CD8-positive, alpha-beta memory T cell (primary cell): ENCODE results near the gene GBF1. TPM values are rescaled to one million over a fixed set of nuclear protein-coding genes. Genes with fewer than 3 reads are reported as not detected.
A peak's percentile ranks its signal among the peaks of the same experiment; 100 is the strongest.

Source experiments
- CTCF ChIA-PET: fragments of 350-600 bp; sonication (Branson Sonifier 250); formaldehyde crosslinking; loops from one replicate; lab custom pipeline; 2021; ENCODE audit warnings: antibody characterized with exemption; lab: Charles Lee
- POLR2A ChIA-PET: fragments of 350-600 bp; sonication (Branson Sonifier 250); formaldehyde crosslinking; loops from one replicate; lab custom pipeline; 2021; ENCODE audit warnings: antibody characterized with exemption; lab: Charles Lee
- DNase-seq, 5 donors: peaks; one replicate each; pipeline versions ENCODE4 v3.0.0 to v3.0.0-alpha.2; 2020 to 2022; ENCODE audit warnings: mixed read lengths in 1 of 5
- H3K27ac ChIP-seq: one replicate; pipeline ENCODE4 v1.7.0; 2013; ENCODE audit warnings: low read depth, mild to moderate bottlenecking, low read length, moderate library complexity
- H3K27me3 ChIP-seq: 2 replicates; pipeline ENCODE4 v1.7.0; 2013; ENCODE audit warnings: low read length, mild to moderate bottlenecking; ENCODE audit not compliant: insufficient read depth, poor library complexity, severe bottlenecking
- H3K36me3 ChIP-seq: 2 replicates; pipeline ENCODE4 v1.7.0; 2013; ENCODE audit warnings: mild to moderate bottlenecking, low read length, moderate library complexity; ENCODE audit not compliant: insufficient read depth
- H3K4me1 ChIP-seq: 2 replicates; pipeline ENCODE4 v1.7.0; 2013; ENCODE audit warnings: mild to moderate bottlenecking, low read length, moderate library complexity; ENCODE audit not compliant: insufficient read depth
- H3K4me3 ChIP-seq: 2 replicates; pipeline ENCODE4 v1.7.0; 2013; ENCODE audit warnings: mild to moderate bottlenecking, low read length
- H3K9me3 ChIP-seq: 2 replicates; pipeline ENCODE4 v1.7.0; 2013; ENCODE audit warnings: mild to moderate bottlenecking, low read length
- H3K27ac Mint-ChIP-seq, 8 donors: one replicate each; pipeline ENCODE4 v1.8.0; 2020 to 2021; ENCODE audit warnings: mixed read lengths in 8 of 8, mild to moderate bottlenecking in 6 of 8, inconsistent platforms in 3 of 8, moderate library complexity in 3 of 8
- H3K27me3 Mint-ChIP-seq, 2 donors: one replicate each; pipeline ENCODE4 v1.8.0; 2020 to 2021; ENCODE audit warnings: mixed read lengths in 2 of 2, mild to moderate bottlenecking in 1 of 2, moderate library complexity in 1 of 2
- H3K36me3 Mint-ChIP-seq, 3 donors: one replicate each; pipeline ENCODE4 v1.8.0; 2020 to 2021; ENCODE audit warnings: mixed read lengths in 3 of 3, inconsistent platforms in 1 of 3, mild to moderate bottlenecking in 1 of 3
- H3K4me1 Mint-ChIP-seq, 3 donors: one replicate each; pipeline ENCODE4 v1.8.0; 2020 to 2021; ENCODE audit warnings: mixed read lengths in 3 of 3, inconsistent platforms in 1 of 3, mild to moderate bottlenecking in 1 of 3
- H3K4me3 Mint-ChIP-seq, 7 donors: one replicate each; pipeline ENCODE4 v1.8.0; 2020 to 2021; ENCODE audit warnings: mixed read lengths in 7 of 7, mild to moderate bottlenecking in 6 of 7, moderate library complexity in 4 of 7, inconsistent platforms in 2 of 7
- H3K9me3 Mint-ChIP-seq, 5 donors: one replicate each; pipeline ENCODE4 v1.8.0; 2020 to 2022; ENCODE audit warnings: mixed read lengths in 5 of 5, mild to moderate bottlenecking in 3 of 5, moderate library complexity in 2 of 5, inconsistent platforms in 1 of 5
- polyA plus RNA-seq: library from polyadenylated mRNA; unstranded; fragments of 300-500 nt; fragmentation: Illumina TruSeq; gene quantifications from one replicate; pipeline ENCODE4 v1.2.3, GENCODE V29; 2021
- total RNA-seq, 2 experiments: library from RNA; stranded (reverse); gene quantifications; one replicate each; pipeline ENCODE4 v1.2.3, GENCODE V29; 2021

GBF1 gene
- total and polyA plus RNA-seq, 3 experiments from 2014 or later, result 21.6 to 39.2 (median 38.7) TPM

DNA sequence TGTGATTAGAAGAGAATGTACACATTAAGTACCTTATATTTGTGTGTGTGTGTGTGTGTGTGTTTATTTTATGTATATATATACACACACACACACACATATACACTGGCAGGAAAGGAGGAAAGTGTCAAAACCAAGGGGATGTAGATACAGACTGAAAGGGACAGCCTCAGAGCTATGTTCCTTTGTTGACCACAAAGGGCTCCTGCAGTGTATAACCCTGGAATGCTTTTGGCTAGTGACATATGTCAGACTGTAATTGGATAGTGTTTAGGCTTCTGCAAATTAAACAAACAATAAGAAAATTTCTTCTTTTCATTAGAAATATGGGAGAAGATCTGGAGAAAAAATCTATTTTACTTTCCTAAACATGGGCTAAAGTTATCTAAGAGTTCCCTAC lies 15.9 kb downstream of the GBF1 start:
- Mint-ChIP-seq H3K36me3 (peaks cover 0 to 67% (median 8%) of the 10 kb centered on the region in 3 donors), H3K9me3 (no peaks in the 10 kb centered on the region), H3K4me1 (peaks cover 29 to 53% (median 43%) of the 10 kb centered on the region in 3 donors), H3K27me3 (no peaks in the 10 kb centered on the region), H3K4me3 (no peak overlapping the region), H3K27ac (no peak overlapping the region)
- Histone ChIP-seq H3K4me1 (peaks cover 2% of the 10 kb centered on the region), H3K36me3 (peaks cover 23% of the 10 kb centered on the region), H3K9me3 (no peaks in the 10 kb centered on the region), H3K27me3 (no peaks in the 10 kb centered on the region), H3K27ac (no peak overlapping the region), H3K4me3 (no peak overlapping the region)
- ChIA-PET CTCF (no interaction called here), POLR2A (no interaction called here)
- DNase-seq, result no peak

DNA sequence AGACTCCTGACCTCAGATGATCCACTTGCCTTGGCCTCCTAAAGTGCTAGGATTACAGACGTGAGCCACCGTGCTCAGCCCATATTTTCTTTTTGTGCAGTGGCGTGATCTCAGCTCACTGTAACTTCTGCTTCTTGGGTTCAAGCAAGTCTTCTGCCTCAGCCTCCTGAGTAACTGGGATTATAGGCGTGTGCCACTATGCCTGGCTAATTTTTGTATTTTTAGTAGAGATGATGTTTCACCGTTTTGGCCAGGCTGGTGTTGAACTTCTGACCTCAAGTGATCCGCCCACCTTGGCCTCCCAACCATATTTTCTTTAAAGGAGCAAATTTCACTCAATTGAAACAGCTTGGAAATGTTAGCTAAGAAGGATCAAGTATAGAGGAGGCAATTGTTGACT lies 16.5 kb downstream of the GBF1 start:
- Mint-ChIP-seq H3K4me1 (peaks cover 29 to 57% (median 45%) of the 10 kb centered on the region in 3 donors), H3K9me3 (no peaks in the 10 kb centered on the region), H3K27me3 (no peaks in the 10 kb centered on the region), H3K4me3 (no peak overlapping the region), H3K27ac (no peak overlapping the region), H3K36me3 (peaks cover 0 to 66% (median 7%) of the 10 kb centered on the region in 3 donors)
- no peaks in the 10 kb centered on the region for H3K27me3 ChIP-seq
- H3K4me1 ChIP-seq, result peaks cover 8% of the 10 kb centered on the region
- ChIA-PET CTCF (no interaction called here), POLR2A (no interaction called here)
- H3K9me3 ChIP-seq, result no peaks in the 10 kb centered on the region
- DNase-seq, result no peak
- no peak overlapping the region for H3K4me3 ChIP-seq
- no peak overlapping the region for H3K27ac ChIP-seq
- H3K36me3 ChIP-seq, result peaks cover 28% of the 10 kb centered on the region

DNA sequence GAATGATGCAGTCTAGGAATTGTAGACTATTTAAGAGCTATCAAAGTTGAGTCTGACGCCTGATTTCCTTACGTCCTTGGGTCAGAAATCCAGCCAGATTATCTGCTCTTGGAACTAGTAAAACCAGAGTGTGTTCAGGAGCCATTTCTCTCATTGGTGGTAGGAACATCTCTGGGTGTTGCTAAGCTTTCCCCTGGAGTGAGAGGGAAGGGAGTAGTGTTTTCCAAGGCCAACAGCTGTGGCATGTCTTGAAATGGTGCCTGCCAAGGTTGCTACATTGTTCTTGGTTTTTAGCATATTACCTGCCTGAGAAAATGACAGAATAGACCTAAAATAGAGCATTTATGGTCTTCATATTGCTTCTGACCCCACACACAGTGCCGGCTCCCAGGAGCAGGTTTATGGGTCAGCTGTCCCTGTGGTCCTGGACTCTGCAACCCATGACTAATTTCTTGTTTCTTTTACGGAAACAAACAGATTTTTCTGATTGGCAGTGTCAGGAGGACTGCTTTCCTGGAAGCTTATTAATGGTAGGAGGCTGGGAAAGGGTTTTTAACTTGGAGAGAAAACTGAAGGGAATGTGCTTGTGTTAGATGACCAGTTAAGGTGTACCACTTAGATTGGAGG lies 17.5 kb downstream of the GBF1 start:
- H3K27ac Mint-ChIP-seq, result no peak overlapping the region
- peaks cover 0 to 69% (median 7%) of the 10 kb centered on the region in 3 donors for H3K36me3 Mint-ChIP-seq
- POLR2A ChIA-PET, result no interaction called here
- no peaks in the 10 kb centered on the region for H3K27me3 Mint-ChIP-seq
- CTCF ChIA-PET, result no interaction called here
- no peaks in the 10 kb centered on the region for H3K9me3 Mint-ChIP-seq
- Histone ChIP-seq H3K27me3 (no peaks in the 10 kb centered on the region), H3K4me1 (peaks cover 9% of the 10 kb centered on the region), H3K36me3 (peaks cover 28% of the 10 kb centered on the region), H3K27ac (no peak overlapping the region), H3K4me3 (no peak overlapping the region), H3K9me3 (no peaks in the 10 kb centered on the region)
- H3K4me3 Mint-ChIP-seq, result no peak overlapping the region
- no peak for DNase-seq
- H3K4me1 Mint-ChIP-seq, result peaks cover 35 to 67% (median 53%) of the 10 kb centered on the region in 3 donors

DNA sequence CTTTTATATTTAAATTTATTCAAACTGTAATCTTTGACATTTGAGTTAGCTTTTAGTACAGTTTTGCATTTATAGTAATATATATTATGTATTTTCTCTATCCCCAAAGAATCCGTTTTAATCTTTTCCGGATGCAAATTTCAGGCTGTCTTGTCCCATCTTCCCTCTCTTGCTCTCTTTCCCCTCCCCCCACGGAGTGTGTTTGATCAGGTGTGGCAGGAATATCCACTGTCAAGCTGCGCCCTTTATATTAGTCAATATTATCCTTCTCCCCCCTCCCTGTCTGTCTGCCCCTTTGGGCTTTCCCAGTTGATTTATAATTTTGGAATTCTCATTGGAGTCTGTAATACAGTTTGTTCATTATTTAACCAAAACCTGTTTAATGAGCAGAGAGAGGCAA lies 19.0 kb downstream of the GBF1 start:
- Histone ChIP-seq H3K9me3 (no peaks in the 10 kb centered on the region), H3K27me3 (no peaks in the 10 kb centered on the region), H3K36me3 (peaks cover 28% of the 10 kb centered on the region), H3K27ac (no peak overlapping the region), H3K4me1 (peaks cover 9% of the 10 kb centered on the region), H3K4me3 (no peak overlapping the region)
- DNase-seq, result no peak
- ChIA-PET POLR2A (no interaction called here), CTCF (no interaction called here)
- H3K9me3 Mint-ChIP-seq, result no peaks in the 10 kb centered on the region
- H3K27me3 Mint-ChIP-seq, result no peaks in the 10 kb centered on the region
- no peak overlapping the region for H3K4me3 Mint-ChIP-seq
- peaks cover 47 to 79% (median 68%) of the 10 kb centered on the region in 3 donors for H3K4me1 Mint-ChIP-seq
- peaks cover 0 to 70% (median 8%) of the 10 kb centered on the region in 3 donors for H3K36me3 Mint-ChIP-seq
- H3K27ac Mint-ChIP-seq, result peak overlapping the region in 1 of 8 donors; percentile 49

DNA sequence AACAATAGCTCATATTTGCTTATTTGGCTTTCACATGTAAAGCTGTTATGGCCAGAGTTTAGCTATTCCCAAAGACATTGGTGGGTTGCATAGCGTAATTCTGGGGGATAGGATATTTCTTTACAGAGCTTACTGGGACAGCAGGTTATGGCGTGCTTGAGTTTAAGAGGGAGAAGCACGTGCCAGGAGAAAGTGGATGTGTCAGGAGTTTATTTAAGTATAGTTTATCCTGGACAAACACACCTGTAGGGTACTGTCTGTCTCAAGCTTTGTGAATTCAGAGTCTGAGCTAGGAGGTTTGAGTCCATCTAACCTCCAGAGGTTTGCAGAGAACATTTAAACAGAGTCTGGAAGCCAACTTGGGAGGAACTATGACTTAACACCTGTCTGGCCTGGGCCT lies 21.3 kb downstream of the GBF1 start:
- Histone ChIP-seq H3K4me3 (no peak overlapping the region), H3K9me3 (no peaks in the 10 kb centered on the region), H3K4me1 (peaks cover 9% of the 10 kb centered on the region), H3K36me3 (peaks cover 14% of the 10 kb centered on the region), H3K27me3 (no peaks in the 10 kb centered on the region), H3K27ac (no peak overlapping the region)
- H3K4me1 Mint-ChIP-seq, result peaks cover 47 to 78% (median 77%) of the 10 kb centered on the region in 3 donors
- ChIA-PET POLR2A (no interaction called here), CTCF (interaction anchor here (1.0 kb wide), 1 partner anchor 317 kb away, joined by 3 read pairs; no protein-coding TSS in a partner anchor)
- H3K4me3 Mint-ChIP-seq, result no peak overlapping the region
- H3K9me3 Mint-ChIP-seq, result no peaks in the 10 kb centered on the region
- no peaks in the 10 kb centered on the region for H3K27me3 Mint-ChIP-seq
- peak overlapping the region in 3 of 8 donors; percentile 40 to 66 (median 55) for H3K27ac Mint-ChIP-seq
- no peak for DNase-seq
- peaks cover 0 to 53% (median 5%) of the 10 kb centered on the region in 3 donors for H3K36me3 Mint-ChIP-seq

DNA sequence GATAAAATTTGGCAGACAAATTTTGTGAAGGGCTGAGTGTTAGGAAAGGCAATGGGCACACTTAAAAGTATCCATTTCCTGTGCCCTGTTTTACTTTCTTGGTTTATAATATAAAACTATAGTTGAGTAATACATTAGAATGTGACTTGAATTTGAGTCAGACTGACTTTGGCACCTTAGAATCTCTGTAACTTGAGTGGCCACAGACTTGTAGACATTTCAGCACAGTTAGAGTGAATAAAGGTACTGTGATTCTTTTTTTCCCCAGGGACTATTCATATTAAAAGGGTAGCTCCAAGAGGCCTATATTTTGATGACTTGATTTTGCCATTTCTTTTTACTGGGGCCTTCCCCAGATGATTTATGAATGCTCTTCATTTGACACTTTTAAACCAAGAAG lies 22.4 kb downstream of the GBF1 start:
- POLR2A ChIA-PET, result interaction anchor here (0.6 kb wide), 1 partner anchor 52 kb away, joined by 3 read pairs; no protein-coding TSS in a partner anchor
- H3K27ac ChIP-seq, result no peak overlapping the region
- no peaks in the 10 kb centered on the region for H3K27me3 ChIP-seq
- CTCF ChIA-PET, result interaction anchor here (0.7 kb wide), 1 partner anchor 84 kb away, joined by 3 read pairs; no protein-coding TSS in a partner anchor
- H3K36me3 ChIP-seq, result peaks cover 5% of the 10 kb centered on the region
- H3K36me3 Mint-ChIP-seq, result peaks cover 0 to 42% (median 5%) of the 10 kb centered on the region in 3 donors
- H3K9me3 Mint-ChIP-seq, result no peaks in the 10 kb centered on the region
- H3K9me3 ChIP-seq, result no peaks in the 10 kb centered on the region
- H3K4me1 Mint-ChIP-seq, result peaks cover 50 to 82% (median 80%) of the 10 kb centered on the region in 3 donors
- no peak overlapping the region for H3K4me3 Mint-ChIP-seq
- H3K4me1 ChIP-seq, result peaks cover 15% of the 10 kb centered on the region
- DNase-seq, result no peak
- no peak overlapping the region for H3K4me3 ChIP-seq
- no peaks in the 10 kb centered on the region for H3K27me3 Mint-ChIP-seq
- H3K27ac Mint-ChIP-seq, result peak overlapping the region in 6 of 8 donors; percentile 30 to 85 (median 50)

DNA sequence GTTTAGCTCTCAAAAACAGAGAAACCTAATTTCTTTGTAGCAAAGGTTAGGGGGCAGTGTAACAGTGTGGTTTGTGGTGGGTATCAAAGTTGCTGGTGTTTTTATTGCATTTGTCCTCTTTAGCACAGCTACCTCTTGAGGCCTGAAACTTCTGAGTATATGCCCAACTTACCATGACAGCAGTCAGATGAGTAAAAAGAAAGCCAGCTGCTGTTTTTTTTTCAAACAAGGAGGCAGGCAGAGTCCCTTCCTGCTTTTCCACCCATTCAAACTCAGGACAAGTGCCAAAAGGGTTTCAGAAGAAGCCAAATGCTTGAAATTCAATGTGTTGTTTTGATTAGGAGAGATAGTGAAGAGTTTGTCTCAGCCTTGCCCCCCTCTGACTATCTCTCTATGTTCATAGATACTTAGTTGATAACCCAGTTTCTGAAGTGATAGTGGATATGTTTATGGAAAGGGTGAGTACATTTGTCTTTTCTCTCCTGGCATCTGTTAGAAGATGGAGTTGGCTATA lies 23.1 kb downstream of the GBF1 start:
- H3K4me1 Mint-ChIP-seq, result peaks cover 46 to 80% (median 79%) of the 10 kb centered on the region in 3 donors
- peaks cover 0 to 37% (median 5%) of the 10 kb centered on the region in 3 donors for H3K36me3 Mint-ChIP-seq
- no peak for DNase-seq
- Histone ChIP-seq H3K27me3 (no peaks in the 10 kb centered on the region), H3K4me1 (peaks cover 15% of the 10 kb centered on the region), H3K27ac (no peak overlapping the region), H3K4me3 (no peak overlapping the region), H3K9me3 (no peaks in the 10 kb centered on the region), H3K36me3 (peaks cover 5% of the 10 kb centered on the region)
- ChIA-PET CTCF (interaction anchor here (0.7 kb wide), 1 partner anchor 84 kb away, joined by 3 read pairs; no protein-coding TSS in a partner anchor), POLR2A (no interaction called here)
- H3K9me3 Mint-ChIP-seq, result no peaks in the 10 kb centered on the region
- H3K27me3 Mint-ChIP-seq, result no peaks in the 10 kb centered on the region
- H3K27ac Mint-ChIP-seq, result peak overlapping the region in 6 of 8 donors; percentile 2 to 85 (median 35)
- H3K4me3 Mint-ChIP-seq, result no peak overlapping the region

DNA sequence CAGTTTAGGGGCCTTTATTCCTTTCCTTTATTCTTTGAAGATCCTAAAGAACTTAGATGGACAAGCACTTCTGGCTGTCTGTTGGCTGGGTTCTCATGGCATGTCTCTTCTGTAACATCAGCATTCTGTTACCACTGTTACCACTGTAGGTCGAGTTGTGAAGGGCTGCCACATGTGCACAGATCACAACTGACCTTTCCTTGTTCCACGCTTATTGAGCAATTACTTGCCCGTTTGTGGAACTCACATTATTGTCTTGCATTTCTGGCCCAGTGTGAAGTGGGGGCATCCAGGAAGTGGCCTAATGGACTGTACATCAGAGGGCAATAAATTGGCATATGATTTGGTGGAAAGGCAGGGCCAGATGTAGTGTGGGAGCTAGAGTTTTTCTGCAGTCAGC lies 23.7 kb downstream of the GBF1 start:
- H3K9me3 Mint-ChIP-seq, result no peaks in the 10 kb centered on the region
- H3K4me3 Mint-ChIP-seq, result no peak overlapping the region
- peak overlapping the region in 4 of 8 donors; percentile 12 to 34 (median 27) for H3K27ac Mint-ChIP-seq
- H3K36me3 Mint-ChIP-seq, result peaks cover 0 to 33% (median 5%) of the 10 kb centered on the region in 3 donors
- Histone ChIP-seq H3K4me1 (peaks cover 15% of the 10 kb centered on the region), H3K36me3 (peaks cover 5% of the 10 kb centered on the region), H3K9me3 (no peaks in the 10 kb centered on the region), H3K4me3 (no peak overlapping the region), H3K27ac (no peak overlapping the region), H3K27me3 (no peaks in the 10 kb centered on the region)
- ChIA-PET POLR2A (no interaction called here), CTCF (interaction anchor here (0.7 kb wide), 1 partner anchor 39 kb away, joined by 3 read pairs; no protein-coding TSS in a partner anchor)
- DNase-seq, result no peak
- H3K27me3 Mint-ChIP-seq, result no peaks in the 10 kb centered on the region
- H3K4me1 Mint-ChIP-seq, result peaks cover 45 to 80% (median 79%) of the 10 kb centered on the region in 3 donors
